ENCODE results near the gene NTRK1. TPM values are rescaled to one million over a fixed set of nuclear protein-coding genes. Genes with fewer than 3 reads are reported as not detected.

NTRK1 gene
- total RNA-seq, 1 experiment from 2014 or later = not detected

GRCh38 chr1:156863631-156864030, 3.0 kb downstream of the NTRK1 start:
- Histone ChIP-seq H3K9me2 (ENCODE audit: insufficient read depth) (no peaks in the 10 kb centered on the region), H4K20me1 (ENCODE audit: insufficient read depth) (no peaks in the 10 kb centered on the region), H2AFZ (no peak overlapping the region), H3K36me3 (ENCODE audit: low read depth) (no peaks in the 10 kb centered on the region), H3K27me3 (ENCODE audit: insufficient read depth, low read depth) (peaks cover 36% of the 10 kb centered on the region), H3K27ac (no peak overlapping the region), H3K4me3 (no peak overlapping the region), H3K4me1 (replicated peaks; ENCODE audit: insufficient read depth) (peaks cover 12% of the 10 kb centered on the region), H3K9me3 (ENCODE audit: insufficient read depth, low read depth) (no peaks in the 10 kb centered on the region), H3K79me2 (ENCODE audit: low read depth) (no peaks in the 10 kb centered on the region), H3F3A (ENCODE audit: insufficient read depth, low read depth) (no peaks in the 10 kb centered on the region), H3K4me2 (no peak overlapping the region)
- no TSS peak for BruUV-seq (replicated peaks)
- no peak for DNase-seq
- ChIA-PET POLR2A (ENCODE audit: unreplicated experiment) (interaction anchor here (0.6 kb wide), 1 partner anchor 35 kb away, joined by 3 read pairs; no protein-coding TSS in a partner anchor), CTCF (no interaction called here)
- no peak for TF ChIP-seq CTCF (conservative IDR thresholded peaks at IDR 0.05)
- no peak for TF ChIP-seq EZH2 (IDR thresholded peaks at IDR 0.05; ENCODE audit: low read depth)
- intact Hi-C loops (cut with micrococcal nuclease; ENCODE audit: unreplicated experiment) = no loop called here

GRCh38 chr1:156864796-156865195, 4.1 kb downstream of the NTRK1 start:
- Histone ChIP-seq H4K20me1 (ENCODE audit: insufficient read depth) (no peaks in the 10 kb centered on the region), H2AFZ (no peak overlapping the region), H3K4me1 (replicated peaks; ENCODE audit: insufficient read depth) (peaks cover 3% of the 10 kb centered on the region), H3F3A (ENCODE audit: insufficient read depth, low read depth) (peaks cover under 1% of the 10 kb centered on the region; the same call in 1 of the 2 replicates), H3K27ac (no peak overlapping the region), H3K9me2 (ENCODE audit: insufficient read depth) (no peaks in the 10 kb centered on the region), H3K79me2 (ENCODE audit: low read depth) (no peaks in the 10 kb centered on the region), H3K27me3 (ENCODE audit: insufficient read depth, low read depth) (peaks cover 25% of the 10 kb centered on the region), H3K4me3 (no peak overlapping the region), H3K36me3 (ENCODE audit: low read depth) (no peaks in the 10 kb centered on the region), H3K9me3 (ENCODE audit: insufficient read depth, low read depth) (no peaks in the 10 kb centered on the region), H3K4me2 (no peak overlapping the region)
- ChIA-PET POLR2A (ENCODE audit: unreplicated experiment) (no interaction called here), CTCF (no interaction called here)
- BruUV-seq (replicated peaks) = no TSS peak
- intact Hi-C loops (cut with micrococcal nuclease; ENCODE audit: unreplicated experiment) = no loop called here
- no peak for TF ChIP-seq CTCF (conservative IDR thresholded peaks at IDR 0.05)
- no peak for TF ChIP-seq EZH2 (IDR thresholded peaks at IDR 0.05; ENCODE audit: low read depth)
- DNase-seq = no peak

- H3K36me3 ChIP-seq (ENCODE audit: low read depth) = no peaks in the 10 kb centered on the region
- no peak overlapping the region for H3K27ac ChIP-seq
- no peak for DNase-seq
- POLR2A ChIA-PET (ENCODE audit: unreplicated experiment) = no interaction called here
- peaks cover 20% of the 10 kb centered on the region for H3K27me3 ChIP-seq (ENCODE audit: insufficient read depth, low read depth)
- H3K4me1 ChIP-seq (replicated peaks; ENCODE audit: insufficient read depth) = peaks cover 5% of the 10 kb centered on the region
- no peaks in the 10 kb centered on the region for H3K9me2 ChIP-seq (ENCODE audit: insufficient read depth)
- intact Hi-C loops (cut with micrococcal nuclease; ENCODE audit: unreplicated experiment) = no loop called here
- no TSS peak for BruUV-seq (replicated peaks)
- no peak overlapping the region for H3K4me3 ChIP-seq
- H3K4me2 ChIP-seq = no peak overlapping the region
- H2AFZ ChIP-seq = no peak overlapping the region
- no peaks in the 10 kb centered on the region for H3K79me2 ChIP-seq (ENCODE audit: low read depth)
- TF ChIP-seq EZH2 (IDR thresholded peaks at IDR 0.05; ENCODE audit: low read depth) = no peak
- TF ChIP-seq CTCF (conservative IDR thresholded peaks at IDR 0.05) = no peak
- H3K9me3 ChIP-seq (ENCODE audit: insufficient read depth, low read depth) = no peaks in the 10 kb centered on the region
- CTCF ChIA-PET = no interaction called here
- peaks cover 4% of the 10 kb centered on the region; the same call in 1 of the 2 replicates for H3F3A ChIP-seq (ENCODE audit: insufficient read depth, low read depth)
- no peaks in the 10 kb centered on the region for H4K20me1 ChIP-seq (ENCODE audit: insufficient read depth)
These were observed 4.6 kb downstream of the NTRK1 start for GRCh38 chr1:156865258-156865657.

All from PC-9 (cell line).